Natural killer cell (primary cell): ENCODE measurements around the gene ADGRB3. TPM values are rescaled to one million over a fixed set of nuclear protein-coding genes. Genes with fewer than 3 reads are reported as not detected.
"Not testable (repeated sequence)": the region's sequence is repeated elsewhere in the genome, so short reads cannot be mapped to it uniquely, and the experiment has no call there.

Source experiments
- ATAC-seq, 3 donors: fragments of 150-1000 bp in 2 of 3; fragments of 200-7000 bp in 1 of 3; cut with Tn5 transposase; 1 replicate in 1 of 3; 2 replicates in 2 of 3; pipeline ENCODE4 v1.10.0; 2021; ENCODE audit warnings: mild to moderate bottlenecking in 2 of 3, moderate library complexity in 2 of 3
- DNase-seq, 2 donors: peaks; one replicate each; pipeline versions ENCODE4 v3.0.0 to v3.0.0-alpha.2; 2013 to 2021; ENCODE audit warnings: mixed read lengths in 1 of 2
- H3K27ac ChIP-seq: one replicate; pipeline ENCODE4 v1.5.1; 2013; ENCODE audit warnings: mild to moderate bottlenecking, low read length
- H3K27me3 ChIP-seq: one replicate; pipeline ENCODE4 v1.6.1; 2013; ENCODE audit warnings: low read length; ENCODE audit not compliant: control insufficient read depth, insufficient read depth
- H3K36me3 ChIP-seq: one replicate; pipeline ENCODE4 v1.6.1; 2013; ENCODE audit warnings: low read length; ENCODE audit not compliant: control insufficient read depth, insufficient read depth
- H3K4me1 ChIP-seq: one replicate; pipeline ENCODE4 v1.6.1; 2013; ENCODE audit warnings: low read length; ENCODE audit not compliant: control insufficient read depth, insufficient read depth
- H3K4me3 ChIP-seq: one replicate; pipeline ENCODE4 v1.5.1; 2013; ENCODE audit warnings: low read length
- H3K9me3 ChIP-seq: one replicate; pipeline ENCODE4 v1.6.1; 2013; ENCODE audit warnings: low read length; ENCODE audit not compliant: control insufficient read depth, insufficient read depth
- H3K27ac Mint-ChIP-seq, 2 donors: one replicate each; pipeline ENCODE4 v1.8.0; 2022; ENCODE audit warnings: mild to moderate bottlenecking in 2 of 2, mixed read lengths in 2 of 2, moderate library complexity in 1 of 2
- H3K27me3 Mint-ChIP-seq, 2 donors: one replicate each; pipeline ENCODE4 v1.8.0; 2022; ENCODE audit warnings: low read depth in 2 of 2, mixed read lengths in 2 of 2
- H3K36me3 Mint-ChIP-seq: one replicate; pipeline ENCODE4 v1.8.0; 2022; ENCODE audit warnings: mixed read lengths
- H3K4me1 Mint-ChIP-seq, 2 donors: one replicate each; pipeline ENCODE4 v1.8.0; 2022; ENCODE audit warnings: mixed read lengths in 2 of 2
- H3K4me3 Mint-ChIP-seq: one replicate; pipeline ENCODE4 v1.8.0; 2022; ENCODE audit warnings: mild to moderate bottlenecking, moderate library complexity, mixed read lengths
- H3K9me3 Mint-ChIP-seq, 2 donors: one replicate each; pipeline ENCODE4 v1.8.0; 2022; ENCODE audit warnings: mixed read lengths in 2 of 2
- WGBS: methylation state at CpG from one replicate; pipeline ENCODE4 v1.1.7; 2013; ENCODE audit warnings: missing lambda C conversion rate; ENCODE audit not compliant: insufficient coverage; 5-methylcytosine and 5-hydroxymethylcytosine counted together
- intact Hi-C: fragments of 100-400 bp; cut with micrococcal nuclease; formaldehyde crosslinking; loops from one replicate; pipeline ENCODE4 v1.14.2; 2022
- total RNA-seq, 4 donors: library from RNA; stranded (reverse); fragments of 120-200 nt in 1 of 4; gene quantifications; one replicate each; pipeline versions ENCODE4 v1.2.3 to v1.2.4, GENCODE V29; 2013 to 2022
- TF ChIP-seq, protein P1 (sequence below): fragments of 200-600 bp; IDR thresholded peaks from one replicate; pipeline ENCODE4 v1.8.0; 2022; ENCODE audit warnings: antibody characterized with exemption

ADGRB3 gene
- total RNA-seq, 3 donors from 2014 or later (not counting 1 experiment from before 2014, with no cell fraction given), result not detected

DNA sequence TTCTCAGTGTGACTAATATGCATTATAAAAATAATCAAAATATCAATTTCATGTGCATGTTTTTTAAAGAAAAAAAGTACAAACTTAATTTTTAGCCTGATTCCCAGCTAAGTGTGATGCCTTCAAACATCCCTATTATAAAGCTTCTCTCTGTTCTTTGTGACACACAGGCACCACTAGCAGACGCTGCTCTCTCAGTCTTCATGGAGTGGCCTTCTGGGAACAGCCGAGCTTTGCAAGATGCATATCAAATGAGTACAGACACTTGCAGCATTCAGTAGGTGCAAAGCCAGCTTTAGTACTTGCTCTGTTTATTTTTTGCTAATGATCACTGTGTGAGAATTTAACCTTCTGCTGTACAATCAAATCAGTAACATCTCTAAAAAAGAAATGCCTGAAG, 340.0 kb downstream of the ADGRB3 start:
- WGBS, result 82% methylated on average over 2 of the region's 2 CpGs
- H3K4me1 Mint-ChIP-seq, result no peaks in the 10 kb centered on the region

DNA sequence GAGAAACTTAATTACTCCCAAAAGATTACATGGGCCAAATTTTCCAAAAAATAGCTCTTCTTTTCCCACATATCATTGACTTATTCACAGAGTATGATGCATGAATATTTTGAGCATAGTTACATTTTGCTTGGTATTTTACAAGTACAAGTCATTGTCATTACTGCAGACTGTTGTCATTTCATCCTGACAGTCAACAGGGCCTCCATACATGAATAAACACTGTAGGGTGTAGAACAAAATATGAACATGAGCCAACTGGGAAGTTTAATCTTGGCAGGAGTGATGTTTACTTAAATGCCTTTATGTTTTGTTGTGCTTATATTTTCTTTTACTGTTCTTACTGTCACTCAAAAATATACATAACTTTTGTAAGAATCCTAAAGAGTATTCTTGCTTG, 340.7 kb downstream of the ADGRB3 start:
- ATAC-seq (no peak), DNase-seq (no peak)
- no peaks in the 10 kb centered on the region for H3K9me3 ChIP-seq
- Mint-ChIP-seq H3K4me1 (no peaks in the 10 kb centered on the region), H3K4me3 (no peak overlapping the region), H3K36me3 (no peaks in the 10 kb centered on the region), H3K27me3 (no peaks in the 10 kb centered on the region), H3K9me3 (peaks cover 0 to 2% of the 10 kb centered on the region in 2 donors), H3K27ac (no peak overlapping the region)
- no peak overlapping the region for H3K27ac ChIP-seq
- H3K36me3 ChIP-seq, result no peaks in the 10 kb centered on the region
- intact Hi-C loops, result no loop called here
- TF ChIP-seq, protein P1, sequence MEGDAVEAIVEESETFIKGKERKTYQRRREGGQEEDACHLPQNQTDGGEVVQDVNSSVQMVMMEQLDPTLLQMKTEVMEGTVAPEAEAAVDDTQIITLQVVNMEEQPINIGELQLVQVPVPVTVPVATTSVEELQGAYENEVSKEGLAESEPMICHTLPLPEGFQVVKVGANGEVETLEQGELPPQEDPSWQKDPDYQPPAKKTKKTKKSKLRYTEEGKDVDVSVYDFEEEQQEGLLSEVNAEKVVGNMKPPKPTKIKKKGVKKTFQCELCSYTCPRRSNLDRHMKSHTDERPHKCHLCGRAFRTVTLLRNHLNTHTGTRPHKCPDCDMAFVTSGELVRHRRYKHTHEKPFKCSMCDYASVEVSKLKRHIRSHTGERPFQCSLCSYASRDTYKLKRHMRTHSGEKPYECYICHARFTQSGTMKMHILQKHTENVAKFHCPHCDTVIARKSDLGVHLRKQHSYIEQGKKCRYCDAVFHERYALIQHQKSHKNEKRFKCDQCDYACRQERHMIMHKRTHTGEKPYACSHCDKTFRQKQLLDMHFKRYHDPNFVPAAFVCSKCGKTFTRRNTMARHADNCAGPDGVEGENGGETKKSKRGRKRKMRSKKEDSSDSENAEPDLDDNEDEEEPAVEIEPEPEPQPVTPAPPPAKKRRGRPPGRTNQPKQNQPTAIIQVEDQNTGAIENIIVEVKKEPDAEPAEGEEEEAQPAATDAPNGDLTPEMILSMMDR, result no peak
- no peaks in the 10 kb centered on the region for H3K4me1 ChIP-seq
- H3K4me3 ChIP-seq, result no peak overlapping the region
- H3K27me3 ChIP-seq, result no peaks in the 10 kb centered on the region

More for the DNA sequence above, 340.0 kb downstream of the ADGRB3 start:
- H3K9me3 Mint-ChIP-seq, result peaks cover 0 to 2% of the 10 kb centered on the region in 2 donors
- H3K36me3 Mint-ChIP-seq, result no peaks in the 10 kb centered on the region
- H3K27me3 ChIP-seq, result no peaks in the 10 kb centered on the region
- intact Hi-C loops, result no loop called here
- ATAC-seq (no peak), DNase-seq (no peak)
- H3K4me3 Mint-ChIP-seq, result no peak overlapping the region
- H3K27ac Mint-ChIP-seq, result no peak overlapping the region
- no peaks in the 10 kb centered on the region for H3K27me3 Mint-ChIP-seq
- H3K27ac ChIP-seq, result no peak overlapping the region
- no peak overlapping the region for H3K4me3 ChIP-seq
- no peaks in the 10 kb centered on the region for H3K9me3 ChIP-seq
- TF ChIP-seq, protein P1, result no peak
- no peaks in the 10 kb centered on the region for H3K36me3 ChIP-seq
- no peaks in the 10 kb centered on the region for H3K4me1 ChIP-seq

DNA sequence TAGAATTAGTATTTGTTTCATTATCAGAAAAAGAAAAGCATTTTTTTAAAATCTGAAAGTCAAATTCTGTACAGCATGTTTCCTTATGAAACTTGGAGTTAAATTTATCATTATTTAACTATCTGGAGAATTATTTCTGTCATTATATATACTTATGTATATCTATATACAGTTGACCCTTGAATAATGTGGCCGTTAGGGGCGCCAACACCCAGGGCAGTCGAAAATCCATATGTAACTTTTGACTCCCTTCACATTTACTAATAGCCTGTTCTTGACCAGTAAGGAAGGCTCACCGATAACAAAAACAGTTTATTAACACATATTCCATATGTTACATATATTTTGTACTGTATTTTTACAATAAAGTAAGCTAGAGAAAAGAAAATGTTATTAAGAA, 341.2 kb downstream of the ADGRB3 start:
- peaks cover 0 to 2% of the 10 kb centered on the region in 2 donors for H3K9me3 Mint-ChIP-seq
- no peak overlapping the region for H3K4me3 Mint-ChIP-seq
- Histone ChIP-seq H3K27ac (no peak overlapping the region), H3K9me3 (no peaks in the 10 kb centered on the region), H3K27me3 (no peaks in the 10 kb centered on the region), H3K4me3 (no peak overlapping the region), H3K4me1 (no peaks in the 10 kb centered on the region), H3K36me3 (no peaks in the 10 kb centered on the region)
- H3K36me3 Mint-ChIP-seq, result no peaks in the 10 kb centered on the region
- no peaks in the 10 kb centered on the region for H3K27me3 Mint-ChIP-seq
- ATAC-seq (no peak), DNase-seq (no peak)
- H3K27ac Mint-ChIP-seq, result no peak overlapping the region
- TF ChIP-seq, protein P1, result no peak
- intact Hi-C loops, result no loop called here
- H3K4me1 Mint-ChIP-seq, result no peaks in the 10 kb centered on the region
- 100% methylated on average over 1 of the region's 4 CpGs for WGBS

DNA sequence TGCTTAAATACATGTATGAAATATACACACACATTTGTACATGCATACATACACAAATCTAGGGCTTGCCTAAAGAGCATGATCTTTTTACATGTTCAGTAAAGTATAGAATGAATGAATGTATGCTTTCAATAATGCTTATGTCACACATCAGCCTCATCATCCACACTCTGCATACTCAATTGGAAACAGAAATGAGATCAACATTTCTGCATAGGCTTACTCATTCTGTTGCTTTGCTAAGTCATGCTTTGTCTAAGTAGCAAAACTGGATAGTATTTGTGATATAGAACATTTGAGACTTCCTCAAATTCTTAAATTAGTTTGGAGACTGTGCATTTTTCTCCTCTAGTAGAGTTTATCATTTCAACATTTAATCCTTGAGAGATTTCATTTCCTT, 343.3 kb downstream of the ADGRB3 start:
- Histone ChIP-seq H3K36me3 (no peaks in the 10 kb centered on the region), H3K27ac (no peak overlapping the region), H3K4me3 (no peak overlapping the region), H3K9me3 (no peaks in the 10 kb centered on the region), H3K27me3 (no peaks in the 10 kb centered on the region), H3K4me1 (no peaks in the 10 kb centered on the region)
- H3K4me3 Mint-ChIP-seq, result no peak overlapping the region
- no peaks in the 10 kb centered on the region for H3K27me3 Mint-ChIP-seq
- TF ChIP-seq, protein P1, result no peak
- intact Hi-C loops, result no loop called here
- H3K9me3 Mint-ChIP-seq, result no peaks in the 10 kb centered on the region
- no peak for DNase-seq
- no peak overlapping the region for H3K27ac Mint-ChIP-seq
- H3K36me3 Mint-ChIP-seq, result no peaks in the 10 kb centered on the region
- no peak for ATAC-seq
- no peaks in the 10 kb centered on the region for H3K4me1 Mint-ChIP-seq

DNA sequence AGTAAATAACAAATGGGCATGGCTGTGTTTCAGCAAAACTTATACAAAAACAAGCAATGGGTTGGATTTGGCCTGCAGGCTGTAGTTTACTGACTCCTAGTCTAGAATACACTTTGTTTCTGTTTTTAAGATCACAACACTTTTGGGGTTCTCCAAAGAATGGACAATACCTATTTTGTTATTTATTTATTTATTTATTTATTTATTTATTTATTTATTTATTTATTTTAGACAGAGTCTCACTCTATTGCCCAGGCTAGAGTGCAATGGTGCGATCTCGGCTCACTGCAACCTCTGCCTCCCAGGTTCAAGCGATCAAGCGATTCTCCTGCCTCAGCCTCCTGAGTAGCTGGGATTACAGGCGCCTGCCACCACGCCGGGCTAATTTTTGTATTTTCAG, 346.6 kb downstream of the ADGRB3 start:
- H3K36me3 ChIP-seq, H3K4me1 ChIP-seq, H3K9me3 Mint-ChIP-seq, H3K27me3 Mint-ChIP-seq, H3K36me3 Mint-ChIP-seq, H3K9me3 ChIP-seq, intact Hi-C loops, H3K27ac ChIP-seq, H3K4me1 Mint-ChIP-seq, H3K4me3 Mint-ChIP-seq, H3K27me3 ChIP-seq, ATAC-seq, DNase-seq, H3K27ac Mint-ChIP-seq, H3K4me3 ChIP-seq: not testable (repeated sequence)
- over 99% methylated on average over 7 of the region's 7 CpGs for WGBS
